Measurements from ENCODE around the gene SPAG8. TPM values are rescaled to one million over a fixed set of nuclear protein-coding genes. Genes with fewer than 3 reads are reported as not detected.

SPAG8 gene
- total RNA-seq, 1 donor from 2014 or later, result 0.12 TPM

- H3K4me3 ChIP-seq (ENCODE audit: low read depth, low read length), result no peak overlapping the region
- DNase-seq (ENCODE audit: low read depth), result no peak
- TF ChIP-seq CTCF (conservative IDR thresholded peaks at IDR 0.05; ENCODE audit: low read depth, low read length), result no peak
Measured at GRCh38 chr9:35822926-35823325, 10.9 kb upstream of the SPAG8 start.

GRCh38 chr9:35820076-35820475, 8.0 kb upstream of the SPAG8 start:
- no peak for TF ChIP-seq CTCF (conservative IDR thresholded peaks at IDR 0.05; ENCODE audit: low read depth, low read length)
- DNase-seq (ENCODE audit: low read depth), result no peak
- no peak overlapping the region for H3K4me3 ChIP-seq (ENCODE audit: low read depth, low read length)

- no peak for TF ChIP-seq CTCF (conservative IDR thresholded peaks at IDR 0.05; ENCODE audit: low read depth, low read length)
- no peak for DNase-seq (ENCODE audit: low read depth)
- no peak overlapping the region for H3K4me3 ChIP-seq (ENCODE audit: low read depth, low read length)
Measured at GRCh38 chr9:35818341-35818740, 6.3 kb upstream of the SPAG8 start.

DNA sequence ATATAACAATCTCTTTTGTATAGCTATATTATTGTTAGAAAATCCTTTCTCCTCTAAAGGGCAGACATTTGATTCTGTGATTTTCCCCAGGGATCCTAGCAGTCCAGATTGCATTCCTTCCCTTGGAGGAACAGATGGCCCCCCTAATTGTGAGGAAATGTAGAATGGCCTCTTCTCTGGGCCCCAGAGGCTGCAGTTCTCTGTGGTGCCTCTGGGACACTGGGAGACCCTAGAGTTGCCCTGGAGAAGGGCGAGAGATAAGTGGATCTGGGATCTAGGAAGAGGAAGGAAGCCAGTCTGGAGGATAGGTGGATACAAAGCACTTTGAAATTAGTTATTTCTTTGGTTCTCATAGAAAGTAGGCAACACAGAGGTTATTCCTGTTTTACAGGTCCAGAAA, 4.6 kb upstream of the SPAG8 start:
- no peak for DNase-seq (ENCODE audit: low read depth)
- no peak overlapping the region for H3K4me3 ChIP-seq (ENCODE audit: low read depth, low read length)
- TF ChIP-seq CTCF (conservative IDR thresholded peaks at IDR 0.05; ENCODE audit: low read depth, low read length), result peak; percentile 2

DNA sequence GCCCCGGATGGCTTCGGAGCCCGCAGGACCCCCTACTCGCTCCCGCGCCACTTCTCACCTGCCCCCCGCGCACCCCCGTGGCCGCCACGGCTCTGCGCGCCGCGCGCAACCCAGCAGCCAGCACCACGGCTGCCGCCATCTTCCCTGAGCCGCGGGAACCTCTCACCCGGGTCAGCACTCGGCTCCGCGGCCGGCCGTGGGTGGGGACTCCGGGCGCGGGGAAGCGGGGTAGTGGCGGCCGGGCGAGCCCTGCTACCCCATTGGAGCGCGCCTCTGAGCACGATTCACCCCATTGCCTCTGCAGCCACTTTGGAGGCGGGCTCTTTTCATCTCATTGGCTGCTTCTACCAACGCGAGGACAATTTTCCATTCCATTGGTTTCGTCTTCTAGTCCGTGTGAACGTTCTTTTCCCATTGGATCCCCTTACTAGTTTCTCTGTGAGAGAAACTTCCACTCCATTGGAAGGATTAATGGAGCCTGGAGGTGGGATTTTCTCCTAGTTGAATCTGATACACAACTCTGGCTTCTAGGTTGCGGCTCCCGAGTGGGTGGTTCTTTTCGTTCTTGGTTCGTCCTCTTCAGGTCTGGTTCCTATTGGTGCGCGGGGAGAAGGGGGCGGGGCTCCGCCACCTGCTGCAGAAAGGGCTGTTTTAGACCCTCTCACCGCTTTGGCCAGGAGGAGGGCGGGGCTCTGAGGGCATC, 2.9 kb upstream of the SPAG8 start, which contains the start of gene HINT2:
HINT2 (minus strand) TSS at position 202 of the 703 bp plus-strand sequence; CDS start at position 139, 63 bp downstream.
- peak; percentile 96 for DNase-seq (ENCODE audit: low read depth)
- no peak for TF ChIP-seq CTCF (conservative IDR thresholded peaks at IDR 0.05; ENCODE audit: low read depth, low read length)
- H3K4me3 ChIP-seq (ENCODE audit: low read depth, low read length), result peak within 1 kb of the TSS; percentile 95

DNA sequence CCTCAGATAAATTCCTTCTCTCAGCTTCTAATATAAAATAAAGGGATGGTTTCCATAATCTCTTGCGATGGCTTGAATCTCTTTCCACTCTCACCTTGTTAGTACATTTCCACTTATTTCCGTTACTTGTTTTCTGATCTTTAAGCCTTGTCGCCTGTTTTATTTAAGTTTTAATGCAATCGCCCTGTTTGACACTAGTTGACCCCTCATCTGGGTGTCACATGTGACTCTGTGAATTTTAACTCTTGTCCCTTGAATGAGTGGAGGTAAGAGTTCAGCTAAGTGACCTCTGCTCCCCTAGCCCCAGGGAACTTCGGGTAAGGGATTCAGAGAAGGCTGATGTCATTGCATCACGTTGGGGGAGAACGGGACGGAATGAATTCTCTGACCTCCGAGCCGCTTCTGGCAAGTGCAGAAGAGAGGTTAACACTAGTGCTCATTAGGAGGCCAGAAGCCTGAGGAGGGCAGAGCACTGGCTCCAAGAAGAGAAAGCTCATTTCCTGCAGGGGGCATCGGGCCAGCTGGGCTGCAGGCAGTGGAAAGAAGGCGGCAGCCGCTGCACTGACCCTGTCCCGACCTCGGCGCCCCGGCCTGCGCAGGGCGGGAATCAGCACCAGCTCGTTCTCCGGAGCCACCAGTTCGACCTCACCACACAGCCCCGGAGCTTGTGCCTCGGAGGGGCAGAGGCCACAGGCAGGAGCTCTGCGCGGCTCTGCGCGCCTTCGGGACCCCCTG, 2.2 kb upstream of the SPAG8 start:
- no peak for DNase-seq (ENCODE audit: low read depth)
- peak overlapping the region; percentile 95 for H3K4me3 ChIP-seq (ENCODE audit: low read depth, low read length)
- peak; percentile 35 for TF ChIP-seq CTCF (conservative IDR thresholded peaks at IDR 0.05; ENCODE audit: low read depth, low read length)
